ENCODE measurements around the gene DDX51.

GRCh38 chr12:132095520-132096409 is 48.4 kb downstream of the DDX51 start:
- TF ChIP-seq CTCF (IDR thresholded peaks at IDR 0.05) (no peak), EZH2 (IDR thresholded peaks at IDR 0.05; ENCODE audit: borderline replicate concordance, insufficient read depth, low read depth, low read length, poor library complexity, severe bottlenecking) (no peak)

Measured in B cell (primary cell).